ENCODE measurements around the gene B3GALT6.

The B3GALT6 gene

GRCh38 chr1:1218524-1219200 lies 13.4 kb upstream of the B3GALT6 start:
- TF ChIP-seq CTCF (IDR thresholded peaks at IDR 0.05; ENCODE audit: low read length, missing control alignments) = no peak
- no peak overlapping the region for H3K4me3 ChIP-seq (replicated peaks; ENCODE audit: low read depth, low read length)
- DNase-seq (ENCODE audit: low read depth) = no peak

GRCh38 chr1:1219341-1219740 lies 12.7 kb upstream of the B3GALT6 start:
- TF ChIP-seq CTCF (IDR thresholded peaks at IDR 0.05; ENCODE audit: low read length, missing control alignments) = no peak
- DNase-seq (ENCODE audit: low read depth) = no peak
- no peak overlapping the region for H3K4me3 ChIP-seq (replicated peaks; ENCODE audit: low read depth, low read length)

DNA sequence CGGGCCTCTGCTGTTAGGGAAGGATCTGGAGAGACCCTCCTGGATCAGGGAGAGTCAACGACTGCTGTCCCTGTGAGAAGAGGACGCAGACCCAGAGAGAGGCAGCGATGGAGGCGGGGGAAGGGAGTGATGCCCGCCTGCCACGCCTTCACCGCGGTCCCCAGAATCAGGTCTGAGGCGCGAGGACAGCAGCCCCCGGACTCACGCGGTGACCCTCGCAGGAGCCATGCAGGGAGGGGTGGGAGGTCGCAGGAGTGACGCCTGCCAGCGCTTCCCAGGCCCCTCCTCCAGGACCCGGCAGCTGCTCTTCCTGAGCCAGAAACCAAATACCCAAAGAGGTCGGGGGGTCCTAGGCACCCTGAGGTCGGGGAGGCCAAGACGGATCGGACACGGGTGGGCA lies 11.8 kb upstream of the B3GALT6 start:
- DNase-seq (ENCODE audit: low read depth) = no peak
- TF ChIP-seq CTCF (IDR thresholded peaks at IDR 0.05; ENCODE audit: low read length, missing control alignments) = no peak
- H3K4me3 ChIP-seq (replicated peaks; ENCODE audit: low read depth, low read length) = no peak overlapping the region

DNA sequence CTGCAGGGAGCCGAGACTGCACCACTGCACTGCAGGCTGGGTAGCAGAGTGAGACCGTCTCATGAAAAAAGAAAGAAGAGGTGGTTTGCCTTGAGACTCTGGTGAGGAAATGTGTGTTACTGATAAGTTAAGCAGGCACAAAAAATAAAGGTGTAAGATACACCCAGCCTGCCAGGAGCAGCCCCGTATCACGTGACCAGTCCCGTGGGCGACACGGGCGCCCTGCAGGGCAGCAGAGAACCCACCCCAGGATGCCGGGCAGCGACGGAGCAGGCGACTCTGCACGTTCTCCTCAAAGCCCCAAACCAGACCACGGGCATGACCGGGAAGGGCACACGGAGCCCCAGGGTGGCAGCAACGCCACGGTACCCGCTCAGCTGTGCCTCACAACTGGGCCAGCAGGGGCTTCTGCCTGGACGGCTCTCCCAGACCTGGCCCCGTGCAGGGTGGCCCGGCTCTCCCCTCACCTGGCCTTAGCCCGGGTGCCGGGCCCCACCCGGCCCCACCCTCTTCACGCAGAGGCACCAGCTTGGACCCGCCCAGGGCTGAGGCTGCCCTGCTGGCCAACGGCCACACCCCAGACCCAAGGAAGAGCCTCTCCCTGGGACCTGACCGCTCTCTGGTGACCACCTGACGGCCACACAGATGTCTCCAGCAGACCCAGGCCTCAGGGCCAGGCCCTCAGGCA lies 10.0 kb upstream of the B3GALT6 start:
- no peak for DNase-seq (ENCODE audit: low read depth)
- H3K4me3 ChIP-seq (replicated peaks; ENCODE audit: low read depth, low read length) = no peak overlapping the region

GRCh38 chr1:1222575-1223225 lies 9.3 kb upstream of the B3GALT6 start:
- H3K4me3 ChIP-seq (replicated peaks; ENCODE audit: low read depth, low read length) = no peak overlapping the region
- TF ChIP-seq CTCF (IDR thresholded peaks at IDR 0.05; ENCODE audit: low read length, missing control alignments) = no peak
- no peak for DNase-seq (ENCODE audit: low read depth)

More for the DNA sequence above, 10.0 kb upstream of the B3GALT6 start:
- TF ChIP-seq CTCF (IDR thresholded peaks at IDR 0.05; ENCODE audit: low read length, missing control alignments) = no peak

- DNase-seq (ENCODE audit: low read depth) = no peak
- H3K4me3 ChIP-seq (replicated peaks; ENCODE audit: low read depth, low read length) = no peak overlapping the region
- no peak for TF ChIP-seq CTCF (IDR thresholded peaks at IDR 0.05; ENCODE audit: low read length, missing control alignments)
Observed at GRCh38 chr1:1223321-1223720, 8.7 kb upstream of the B3GALT6 start.
